ENCODE measurements around the gene UBL4B. TPM values are rescaled to one million over a fixed set of nuclear protein-coding genes. Genes with fewer than 3 reads are reported as not detected.

UBL4B gene
- total and polyA plus RNA-seq, 9 of the 15 experiments (the other 6 are each of a cell fraction or from before 2014, with no cell fraction given) = not detected

DNA sequence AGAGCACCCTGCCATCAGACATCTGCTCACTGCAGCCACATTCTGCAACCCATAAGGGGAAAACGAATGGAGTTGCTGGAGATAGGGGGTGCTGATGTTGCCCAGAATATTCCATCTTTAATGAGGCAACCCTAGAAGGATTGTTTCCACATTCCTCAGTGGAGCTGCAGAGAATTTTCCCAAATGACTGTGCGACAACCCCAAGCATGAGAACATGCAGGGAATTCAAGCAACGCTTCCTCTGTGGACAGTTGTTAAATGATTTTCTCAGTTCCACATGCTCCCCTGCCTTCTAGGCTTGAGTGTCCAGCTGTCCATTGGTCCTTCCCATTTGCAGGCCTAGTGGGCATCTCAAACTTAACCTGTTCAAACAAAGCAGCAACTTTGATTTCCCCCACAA lies 20.5 kb upstream of the UBL4B start:
- Histone ChIP-seq H3K27ac (ENCODE audit: extremely low read depth, low read depth, low read length) (no peak overlapping the region), H3K4me2 (ENCODE audit: insufficient read depth, low read length) (no peak overlapping the region)
- POLR2A ChIA-PET = interaction anchor here (0.6 to 4.5 kb wide), 6 partner anchors 10 to 531 kb away, joined by 3 to 48 read pairs (median 6); partner anchors contain the start of genes ALX3 and UBL4B

More for the DNA sequence above, 20.5 kb upstream of the UBL4B start:
- H3K4me3 ChIP-seq = no peak overlapping the region
- DNase-seq (ENCODE audit: extremely low read depth in 1 of 4, low spot score in 3 of 4) = no peak
- CTCF ChIA-PET (ENCODE audit: low intra/inter-chr PET ratio) = no interaction called here
- intact Hi-C loops (cut with micrococcal nuclease) (no loop called here), in situ Hi-C loops (cut with MboI) (no loop called here)
- no peak for FAIRE-seq
- H2AFZ ChIP-seq (ENCODE audit: low read depth, low read length) = no peak overlapping the region
- no peaks in the 10 kb centered on the region; the same call in 1 of the 2 replicates for H4K20me1 ChIP-seq (replicated peaks; ENCODE audit: control insufficient read depth, insufficient read depth, low read length)
- no peaks in the 10 kb centered on the region for H3K36me3 ChIP-seq (ENCODE audit: control insufficient read depth, insufficient read depth, low read length)
- no peaks in the 10 kb centered on the region for H3K79me2 ChIP-seq (ENCODE audit: control insufficient read depth, insufficient read depth, low read length)
- no peak for TF ChIP-seq TAF7 (tag; IDR thresholded peaks at IDR 0.05)
- TF ChIP-seq YY1 (IDR thresholded peaks at IDR 0.05; ENCODE audit: borderline replicate concordance in 1 of 3, control insufficient read depth in 1 of 3, extremely low read depth in 1 of 3, insufficient read depth in 3 of 3, insufficient read length in 1 of 3, insufficient replicate concordance in 2 of 3, low read depth in 1 of 3, low read length in 2 of 3) = no peak
- no peak for TF ChIP-seq ZNF224 (CRISPR knock-in tag; IDR thresholded peaks at IDR 0.05)
- TF ChIP-seq, protein P1, sequence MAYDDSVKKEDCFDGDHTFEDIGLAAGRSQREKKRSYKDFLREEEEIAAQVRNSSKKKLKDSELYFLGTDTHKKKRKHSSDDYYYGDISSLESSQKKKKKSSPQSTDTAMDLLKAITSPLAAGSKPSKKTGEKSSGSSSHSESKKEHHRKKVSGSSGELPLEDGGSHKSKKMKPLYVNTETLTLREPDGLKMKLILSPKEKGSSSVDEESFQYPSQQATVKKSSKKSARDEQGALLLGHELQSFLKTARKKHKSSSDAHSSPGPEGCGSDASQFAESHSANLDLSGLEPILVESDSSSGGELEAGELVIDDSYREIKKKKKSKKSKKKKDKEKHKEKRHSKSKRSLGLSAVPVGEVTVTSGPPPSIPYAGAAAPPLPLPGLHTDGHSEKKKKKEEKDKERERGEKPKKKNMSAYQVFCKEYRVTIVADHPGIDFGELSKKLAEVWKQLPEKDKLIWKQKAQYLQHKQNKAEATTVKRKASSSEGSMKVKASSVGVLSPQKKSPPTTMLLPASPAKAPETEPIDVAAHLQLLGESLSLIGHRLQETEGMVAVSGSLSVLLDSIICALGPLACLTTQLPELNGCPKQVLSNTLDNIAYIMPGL (CRISPR knock-in tag; IDR thresholded peaks at IDR 0.05) = no peak
- no peak for TF ChIP-seq TEAD4 (IDR thresholded peaks at IDR 0.05; ENCODE audit: low read length)
- TF ChIP-seq TEAD4 (CRISPR knock-in tag; IDR thresholded peaks at IDR 0.05; ENCODE audit: borderline replicate concordance) = no peak
- TF ChIP-seq PTBP1 (IDR thresholded peaks at IDR 0.05; ENCODE audit: low read depth, low read length) = no peak
- TF ChIP-seq MAZ (CRISPR knock-in tag; conservative IDR thresholded peaks at IDR 0.05 in 1 of 2, IDR thresholded peaks at IDR 0.05 in 1 of 2) = no peak
- no peak for TF ChIP-seq FOXM1 (IDR thresholded peaks at IDR 0.05; ENCODE audit: low read depth)
- TF ChIP-seq FOXM1 (CRISPR knock-in tag; IDR thresholded peaks at IDR 0.05; ENCODE audit: low read depth) = no peak
- TF ChIP-seq ZBED1 (IDR thresholded peaks at IDR 0.05) = no peak
- no peak for TF ChIP-seq LCOR (CRISPR knock-in tag; IDR thresholded peaks at IDR 0.05)
- TF ChIP-seq ZNF561 (CRISPR knock-in tag; conservative IDR thresholded peaks at IDR 0.05) = no peak
- TF ChIP-seq ZNF239 (CRISPR knock-in tag; IDR thresholded peaks at IDR 0.05) = no peak
- TF ChIP-seq CUX1 (CRISPR knock-in tag; IDR thresholded peaks at IDR 0.05) = no peak
- no peak for TF ChIP-seq ZNF644 (tag; IDR thresholded peaks at IDR 0.05; ENCODE audit: low read depth)
- TF ChIP-seq EP300 (IDR thresholded peaks at IDR 0.05; ENCODE audit: low read length) = no peak
- no peaks in the 10 kb centered on the region for H3K9me3 ChIP-seq (replicated peaks; ENCODE audit: control insufficient read depth, insufficient read depth, low read depth, low read length)
- no TSS peak for BruUV-seq (replicated peaks)
- H3K9me1 ChIP-seq (ENCODE audit: control insufficient read depth, insufficient read depth, low read length) = peaks cover 5% of the 10 kb centered on the region
- peaks cover 12 to 13% of the 10 kb centered on the region in 2 experiments for H3K4me1 ChIP-seq (replicated peaks in 1 of 2; ENCODE audit: control insufficient read depth in 2 of 2, insufficient read depth in 2 of 2, low read length in 2 of 2)
- peaks cover 17 to 36% of the 10 kb centered on the region in 2 experiments; a peak in 3 of 5 replicates for H3K27me3 ChIP-seq (ENCODE audit: control insufficient read depth in 2 of 2, insufficient read depth in 2 of 2, low read length in 2 of 2)
- no peak for ATAC-seq
- no peak overlapping the region for H3K9ac ChIP-seq (ENCODE audit: insufficient read depth in 1 of 2, low read depth in 2 of 2, low read length in 2 of 2)
- WGBS (ENCODE audit: insufficient coverage, low coverage, missing lambda C conversion rate) = 3% methylated on average over 3 of the region's 3 CpGs
